H1 (cell line): ENCODE data around the gene TPRN. TPM values are rescaled to one million over a fixed set of nuclear protein-coding genes. Genes with fewer than 3 reads are reported as not detected.

ENCODE experiments used
- ASH2L ChIP-seq: fragments of 200-600, 300-600 bp; sonication (generic); IDR thresholded peaks from one replicate; pipeline ENCODE4 v1.7.1; 2017; ENCODE audit warnings: low read length
- ATF3 ChIP-seq: IDR thresholded peaks from 2 replicates; pipeline ENCODE4 v1.6.1; 2011; ENCODE audit warnings: low read depth, mild to moderate bottlenecking, low read length; ENCODE audit not compliant: insufficient read depth
- CBX8 ChIP-seq: fragments of 300-800, 300-1000 bp; sonication (generic); IDR thresholded peaks from 2 replicates; pipeline ENCODE4 v1.7.1; 2016; ENCODE audit warnings: low read depth, low read length, borderline replicate concordance
- GABPA ChIP-seq: IDR thresholded peaks from 2 replicates; pipeline ENCODE4 v1.6.1; 2011; ENCODE audit warnings: mild to moderate bottlenecking, low read length, moderate library complexity, borderline replicate concordance; ENCODE audit not compliant: insufficient read depth
- GTF2F1 ChIP-seq: IDR thresholded peaks from 2 replicates; pipeline ENCODE4 v1.6.1; 2012; ENCODE audit warnings: low read depth, low read length, improper control_type of control experiment, borderline replicate concordance
- HDAC6 ChIP-seq: IDR thresholded peaks from one replicate; pipeline ENCODE4 v1.7.1; 2012; ENCODE audit warnings: low read depth, mild to moderate bottlenecking, inconsistent platforms, low read length, moderate library complexity
- KDM4A ChIP-seq: IDR thresholded peaks from one replicate; pipeline ENCODE4 v1.7.1; 2012; ENCODE audit warnings: low read depth, mild to moderate bottlenecking, moderate library complexity, low read length, inconsistent platforms; ENCODE audit not compliant: severe bottlenecking
- KDM5A ChIP-seq: fragments of 200-600 bp; IDR thresholded peaks from 2 replicates; pipeline ENCODE4 v1.7.1; 2012; ENCODE audit warnings: mild to moderate bottlenecking, low read length, inconsistent platforms, mixed read lengths
- PHF8 ChIP-seq: fragments of 200-600 bp; sonication (generic); conservative IDR thresholded peaks from 2 replicates; pipeline ENCODE4 v1.7.1; 2012; ENCODE audit warnings: low read depth, mild to moderate bottlenecking, inconsistent platforms, low read length, moderate library complexity
- POLR2AphosphoS5 ChIP-seq: IDR thresholded peaks from 2 replicates; pipeline ENCODE4 v1.6.1; 2011; ENCODE audit warnings: low read depth, low read length
- RBBP5 ChIP-seq: IDR thresholded peaks from 2 replicates; pipeline ENCODE4 v1.7.1; 2012; ENCODE audit warnings: low read depth, mild to moderate bottlenecking, inconsistent platforms, low read length, moderate library complexity, borderline replicate concordance
- RFX5 ChIP-seq: IDR thresholded peaks from 2 replicates; pipeline ENCODE4 v1.6.1; 2011; ENCODE audit warnings: low read depth, low read length, improper control_type of control experiment, borderline replicate concordance
- SRF ChIP-seq: IDR thresholded peaks from 2 replicates; pipeline ENCODE4 v1.6.1; 2011; ENCODE audit warnings: mild to moderate bottlenecking, low read depth, low read length, moderate library complexity
- TAF1 ChIP-seq: IDR thresholded peaks from 2 replicates; pipeline ENCODE4 v1.6.1; 2011; ENCODE audit warnings: mild to moderate bottlenecking, low read depth, low read length
- TAF7 ChIP-seq: optimal IDR thresholded peaks from 2 replicates; pipeline ENCODE3; 2011; ENCODE audit warnings: low read depth, mild to moderate bottlenecking, inconsistent platforms, low read length, moderate library complexity, borderline replicate concordance
- TBP ChIP-seq: IDR thresholded peaks from 2 replicates; pipeline ENCODE4 v1.6.1; 2011; ENCODE audit warnings: low read depth, low read length, improper control_type of control experiment
- YY1 ChIP-seq: IDR thresholded peaks from 2 replicates; pipeline ENCODE4 v1.6.1; 2011; ENCODE audit warnings: low read depth, mild to moderate bottlenecking, low read length
- polyA plus RNA-seq, 7 experiments: library from polyadenylated mRNA; depleted of rRNA in 3 of 7; stranded (reverse) in 5 of 7; unstranded in 2 of 7; fragments of >200 nt in 5 of 7; fragments of 200-250 nt in 2 of 7; gene quantifications; 1 replicate in 5 of 7; 2 replicates in 1 of 7; 4 replicates in 1 of 7; pipeline versions ENCODE4 v1.2.1 to v1.2.3, GENCODE V29; 2011 to 2013; ENCODE audit warnings: missing spikeins in 2 of 7, mixed read lengths in 2 of 7
- total RNA-seq: library from RNA; stranded (reverse); fragmentation: NEBNext Ultra II Directional; extraction: Animal tissue kit (Norgen Biotek cat#: 25700); gene quantifications from 2 replicates; pipeline ENCODE4 v1.2.1, GENCODE V29; 2021
- TF ChIP-seq, protein P1 (sequence below): IDR thresholded peaks from 2 replicates; pipeline ENCODE4 v1.6.1; 2012; ENCODE audit warnings: inconsistent platforms
- TF ChIP-seq, protein P2 (sequence below), 3 experiments: IDR thresholded peaks; 1 replicate in 2 of 3; 2 replicates in 1 of 3; pipeline versions ENCODE4 v1.5.1 to v1.6.1; 2011; ENCODE audit warnings: low read length in 3 of 3, mild to moderate bottlenecking in 3 of 3, inconsistent platforms in 2 of 3, low read depth in 1 of 3, moderate library complexity in 1 of 3; ENCODE audit not compliant: insufficient read depth in 1 of 3; ENCODE audit errors: control extremely low read depth in 1 of 3

Gene TPRN
- total and polyA plus RNA-seq, 2 of the 8 experiments (the other 6 are each of a cell fraction or from before 2014, with no cell fraction given), result 9.7 to 23.2 TPM

DNA sequence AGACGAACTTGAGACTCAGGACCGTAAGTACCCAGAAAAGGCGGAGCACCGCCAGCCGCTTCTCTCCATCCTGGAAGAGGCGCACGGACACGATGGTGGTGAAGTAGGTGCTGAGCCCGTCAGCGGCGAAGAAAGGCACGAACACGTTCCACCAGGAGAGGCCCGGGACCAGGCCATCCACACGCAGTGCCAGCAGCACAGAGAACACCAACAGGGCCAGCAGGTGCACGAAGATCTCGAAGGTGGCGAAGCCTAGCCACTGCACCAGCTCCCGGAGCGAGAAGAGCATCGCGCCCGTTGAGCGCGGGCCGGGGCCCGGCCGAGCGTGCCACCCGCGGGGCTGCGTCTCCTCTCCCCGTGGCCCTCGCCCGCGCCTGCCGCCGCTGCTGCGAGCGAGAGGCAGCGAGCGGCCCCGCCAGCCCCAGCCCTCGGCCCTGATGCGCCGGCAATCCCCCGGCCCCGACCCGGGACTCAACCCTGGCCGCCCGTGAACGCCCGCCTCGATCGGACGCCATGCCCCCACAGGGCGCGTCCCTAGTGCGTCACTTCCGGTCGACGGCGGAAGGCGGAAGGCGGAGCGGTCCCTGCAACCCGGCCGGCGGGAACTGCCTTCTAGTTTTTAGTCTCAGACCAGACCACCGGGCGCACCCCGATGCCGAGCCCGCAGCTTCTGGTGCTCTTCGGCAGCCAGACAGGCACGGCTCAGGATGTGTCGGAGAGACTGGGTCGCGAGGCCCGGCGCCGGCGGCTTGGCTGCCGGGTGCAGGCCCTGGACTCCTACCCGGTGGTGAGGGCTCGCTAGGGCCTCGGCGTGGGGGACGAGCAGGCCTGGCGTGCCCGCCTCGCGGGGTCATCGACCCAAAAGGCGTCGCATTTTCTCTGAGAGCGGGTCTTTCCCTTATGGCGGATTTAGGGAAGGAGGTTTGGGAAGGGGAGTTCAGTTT is 4.9 kb upstream of the TPRN start, which contains the start of the genes NDOR1 and TMEM203 (continued):
- peak; percentile 80; the same call in 1 of the 2 replicates for TF ChIP-seq RBBP5
- TF ChIP-seq TBP, result peak; percentile 90
- TF ChIP-seq POLR2AphosphoS5, result peak; percentile 91
- peak; percentile 80 for TF ChIP-seq TAF7
- TF ChIP-seq, protein P1, sequence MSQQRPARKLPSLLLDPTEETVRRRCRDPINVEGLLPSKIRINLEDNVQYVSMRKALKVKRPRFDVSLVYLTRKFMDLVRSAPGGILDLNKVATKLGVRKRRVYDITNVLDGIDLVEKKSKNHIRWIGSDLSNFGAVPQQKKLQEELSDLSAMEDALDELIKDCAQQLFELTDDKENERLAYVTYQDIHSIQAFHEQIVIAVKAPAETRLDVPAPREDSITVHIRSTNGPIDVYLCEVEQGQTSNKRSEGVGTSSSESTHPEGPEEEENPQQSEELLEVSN, result peak; percentile 47; the same call in 1 of the 2 replicates
- TF ChIP-seq TAF1, result peak; percentile 94
- TF ChIP-seq, protein P2, sequence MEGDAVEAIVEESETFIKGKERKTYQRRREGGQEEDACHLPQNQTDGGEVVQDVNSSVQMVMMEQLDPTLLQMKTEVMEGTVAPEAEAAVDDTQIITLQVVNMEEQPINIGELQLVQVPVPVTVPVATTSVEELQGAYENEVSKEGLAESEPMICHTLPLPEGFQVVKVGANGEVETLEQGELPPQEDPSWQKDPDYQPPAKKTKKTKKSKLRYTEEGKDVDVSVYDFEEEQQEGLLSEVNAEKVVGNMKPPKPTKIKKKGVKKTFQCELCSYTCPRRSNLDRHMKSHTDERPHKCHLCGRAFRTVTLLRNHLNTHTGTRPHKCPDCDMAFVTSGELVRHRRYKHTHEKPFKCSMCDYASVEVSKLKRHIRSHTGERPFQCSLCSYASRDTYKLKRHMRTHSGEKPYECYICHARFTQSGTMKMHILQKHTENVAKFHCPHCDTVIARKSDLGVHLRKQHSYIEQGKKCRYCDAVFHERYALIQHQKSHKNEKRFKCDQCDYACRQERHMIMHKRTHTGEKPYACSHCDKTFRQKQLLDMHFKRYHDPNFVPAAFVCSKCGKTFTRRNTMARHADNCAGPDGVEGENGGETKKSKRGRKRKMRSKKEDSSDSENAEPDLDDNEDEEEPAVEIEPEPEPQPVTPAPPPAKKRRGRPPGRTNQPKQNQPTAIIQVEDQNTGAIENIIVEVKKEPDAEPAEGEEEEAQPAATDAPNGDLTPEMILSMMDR (IDR thresholded peaks at IDR 0.05; ENCODE audit: control extremely low read depth in 1 of 3, insufficient read depth in 1 of 3, low read depth in 1 of 3, low read length in 3 of 3), result no peak
- TF ChIP-seq YY1, result peak; percentile 94
- peak; percentile 93 for TF ChIP-seq PHF8
- TF ChIP-seq KDM5A, result peak; percentile 97
- peak; percentile 73 for TF ChIP-seq SRF
- TF ChIP-seq RFX5, result no peak
- no peak for TF ChIP-seq CBX8
- TF ChIP-seq ASH2L, result peak; percentile 77
- peak; percentile 98 for TF ChIP-seq KDM4A
- TF ChIP-seq GABPA, result peak; percentile 96
- TF ChIP-seq HDAC6, result no peak
- 0 out of 2 replicates have a peak, but pooled peaks have one; percentile 46 for TF ChIP-seq GTF2F1
- peak; percentile 86 for TF ChIP-seq ATF3
